ENCODE results near the gene XIRP2.
"Not testable (repeated sequence)": the region's sequence is repeated elsewhere in the genome, so short reads cannot be mapped to it uniquely, and the experiment has no call there.

The XIRP2 gene

DNA sequence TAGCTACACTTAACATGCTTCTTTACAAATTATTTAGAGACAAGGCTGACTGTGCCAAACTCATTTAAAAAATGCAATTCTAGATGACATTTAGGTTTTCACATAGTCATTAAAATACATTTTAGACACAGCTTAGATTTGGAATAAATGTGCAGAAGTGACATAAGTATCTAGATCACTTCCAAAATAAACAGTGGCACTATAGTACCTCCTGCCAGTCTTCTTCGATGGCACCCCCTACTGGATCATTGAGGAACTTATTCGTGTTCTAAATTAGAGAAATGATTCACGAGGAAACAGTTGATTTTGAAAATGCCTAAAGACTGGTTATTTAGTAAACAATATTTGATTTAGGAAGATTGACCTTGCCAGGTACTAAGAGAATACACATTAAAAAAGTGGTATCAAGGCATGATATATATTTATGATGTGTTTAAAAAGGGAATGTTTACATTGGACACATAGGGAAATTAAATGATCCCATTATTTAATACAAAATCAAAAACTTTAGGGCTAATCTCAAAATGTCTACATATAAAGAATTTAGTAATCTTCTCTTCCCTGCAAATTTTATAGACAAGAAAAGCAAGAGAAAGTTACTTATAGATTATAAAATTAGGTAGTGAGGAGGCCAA is 323.9 kb downstream of the XIRP2 start:
- DNase-seq: peak; percentile 42

DNA sequence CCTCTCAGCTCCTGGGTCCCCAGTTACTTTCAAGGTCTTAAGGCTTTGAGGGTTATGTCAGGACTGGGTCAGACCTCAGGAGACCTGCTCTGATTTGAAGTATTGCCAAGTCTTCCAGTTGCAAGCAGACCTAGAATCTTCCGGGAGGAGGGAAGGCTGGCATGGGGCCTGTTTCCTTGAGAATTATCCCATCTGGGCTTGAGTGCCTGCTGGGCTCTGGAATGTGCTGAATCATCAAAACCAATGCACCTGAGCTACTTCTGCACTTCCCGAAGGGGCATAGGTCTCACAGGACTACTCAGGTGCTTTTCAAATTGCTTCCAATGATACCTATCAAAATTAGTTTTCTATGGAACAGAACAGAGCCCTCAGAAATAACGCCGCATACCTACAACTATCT is 327.3 kb downstream of the XIRP2 start:
- DNase-seq: no peak

DNA sequence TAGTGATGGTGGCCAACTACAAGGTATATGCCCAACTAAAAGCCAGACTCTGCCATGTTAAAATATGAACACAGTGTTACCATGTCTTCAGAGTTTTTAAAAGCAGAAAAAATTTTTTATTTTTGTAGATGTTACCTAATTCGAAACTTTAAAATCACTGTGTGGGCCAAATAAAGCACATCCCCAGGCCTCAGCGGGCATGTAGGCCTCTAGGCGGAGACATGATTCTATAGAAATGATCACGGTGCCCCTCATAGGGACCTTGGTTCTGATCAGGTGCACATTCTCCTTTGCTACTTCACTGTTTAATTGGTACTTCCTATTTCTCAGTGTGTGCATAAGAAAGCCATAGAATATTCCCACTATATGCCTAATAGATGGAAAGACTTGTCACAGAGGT is 349.2 kb downstream of the XIRP2 start:
- DNase-seq: no peak

DNA sequence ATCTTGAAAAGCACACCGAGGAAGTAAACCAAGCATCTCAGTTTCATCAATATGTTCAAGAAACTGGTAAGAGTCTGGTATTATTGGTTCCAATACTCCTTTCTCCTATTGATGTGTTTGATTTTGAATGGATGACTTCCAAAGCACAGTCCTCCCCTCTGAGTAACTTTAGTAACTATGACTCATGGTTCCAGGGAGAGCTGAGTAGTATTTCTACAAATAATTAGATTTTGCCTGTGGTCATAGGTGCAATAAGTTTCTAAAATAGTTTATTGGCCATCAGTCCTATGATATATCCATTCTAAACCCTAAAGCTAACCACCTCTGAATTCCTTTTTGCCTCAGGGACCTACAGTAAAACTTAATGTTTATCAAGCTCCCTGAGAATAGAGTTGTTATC is 352.4 kb downstream of the XIRP2 start:
- no peak for DNase-seq

DNA sequence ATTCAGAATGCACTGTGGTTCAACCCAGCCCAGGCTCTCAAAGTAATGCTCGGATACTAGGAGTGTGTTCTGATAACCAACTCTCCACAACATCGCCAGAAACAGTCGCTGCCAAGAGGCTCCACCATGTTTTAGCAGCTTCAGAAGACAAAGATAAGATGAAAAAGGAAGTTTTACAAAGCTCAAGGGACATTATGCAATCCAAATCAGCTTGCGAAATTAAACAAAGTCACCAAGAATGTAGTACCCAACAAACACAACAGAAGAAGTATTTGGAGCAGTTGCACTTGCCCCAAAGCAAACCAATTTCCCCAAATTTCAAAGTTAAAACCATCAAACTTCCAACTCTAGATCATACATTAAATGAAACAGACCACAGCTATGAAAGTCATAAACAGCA is 360.9 kb downstream of the XIRP2 start:
- DNase-seq: no peak

DNA sequence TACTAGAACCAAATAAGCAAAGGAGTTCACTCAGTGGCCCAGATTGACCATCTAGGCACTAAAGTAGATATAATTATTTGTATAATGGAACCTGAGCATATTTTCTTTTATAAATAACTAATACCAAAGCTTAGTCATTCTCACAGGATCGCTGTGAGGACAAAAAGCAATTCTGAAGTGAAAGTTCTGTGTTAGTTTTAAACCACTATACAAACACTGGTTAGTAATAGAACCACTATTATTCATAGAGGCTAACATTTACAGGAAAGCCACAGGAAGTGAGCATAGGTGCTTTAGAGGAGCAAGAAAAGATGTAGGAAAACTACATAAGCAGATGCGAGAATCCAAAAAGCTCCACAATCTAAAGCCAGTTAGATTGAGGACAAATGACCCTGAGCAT is 364.7 kb downstream of the XIRP2 start:
- no peak for DNase-seq

DNA sequence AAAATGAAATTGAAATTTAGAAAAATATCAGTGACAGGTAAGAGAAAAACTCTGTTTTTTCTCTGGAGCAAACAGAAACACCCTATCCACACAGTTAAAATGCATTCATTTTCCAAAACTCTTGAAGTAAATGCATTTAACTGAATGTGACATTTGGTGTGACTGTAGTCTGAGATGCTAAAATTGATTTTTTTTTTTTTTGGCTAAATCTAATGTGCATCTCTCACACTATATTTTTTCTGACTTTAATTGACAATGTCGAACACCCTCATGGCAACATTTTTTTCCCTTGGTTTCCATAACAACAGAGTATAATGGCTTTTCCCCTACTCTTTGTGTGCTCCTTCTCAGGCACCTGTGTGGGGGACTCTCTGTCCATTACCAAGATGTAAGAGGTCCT is 366.4 kb downstream of the XIRP2 start:
- DNase-seq: no peak

DNA sequence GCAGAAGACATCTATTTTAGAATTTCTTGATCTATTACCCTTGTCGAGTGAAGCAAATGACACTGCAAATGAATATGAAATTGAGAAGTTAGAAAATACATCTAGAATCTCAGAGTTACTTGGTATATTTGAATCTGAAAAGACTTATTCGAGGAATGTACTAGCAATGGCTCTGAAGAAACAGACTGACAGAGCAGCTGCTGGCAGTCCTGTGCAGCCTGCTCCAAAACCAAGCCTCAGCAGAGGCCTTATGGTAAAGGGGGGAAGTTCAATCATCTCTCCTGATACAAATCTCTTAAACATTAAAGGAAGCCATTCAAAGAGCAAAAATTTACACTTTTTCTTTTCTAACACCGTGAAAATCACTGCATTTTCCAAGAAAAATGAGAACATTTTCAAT is 370.4 kb downstream of the XIRP2 start:
- no peak for DNase-seq

DNA sequence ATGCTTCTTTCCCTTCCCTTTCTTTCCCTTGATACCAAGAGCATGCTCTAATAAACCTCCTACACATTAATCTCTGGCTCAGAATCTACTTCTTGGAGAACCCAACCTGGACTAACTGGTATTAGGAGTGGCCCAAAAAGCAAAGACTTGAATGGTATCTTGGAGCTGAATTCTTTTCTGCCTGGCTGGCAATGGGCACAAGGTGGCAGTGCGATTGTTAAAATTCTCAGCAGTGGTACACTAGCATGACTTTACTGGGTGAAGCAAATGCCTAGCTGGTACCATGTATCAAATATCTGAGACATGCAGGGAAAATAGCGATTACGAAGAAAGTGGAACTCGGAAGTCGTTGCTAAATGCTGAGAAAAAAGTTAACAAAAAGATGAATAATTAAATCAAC is 376.1 kb downstream of the XIRP2 start:
- DNase-seq: no peak

DNA sequence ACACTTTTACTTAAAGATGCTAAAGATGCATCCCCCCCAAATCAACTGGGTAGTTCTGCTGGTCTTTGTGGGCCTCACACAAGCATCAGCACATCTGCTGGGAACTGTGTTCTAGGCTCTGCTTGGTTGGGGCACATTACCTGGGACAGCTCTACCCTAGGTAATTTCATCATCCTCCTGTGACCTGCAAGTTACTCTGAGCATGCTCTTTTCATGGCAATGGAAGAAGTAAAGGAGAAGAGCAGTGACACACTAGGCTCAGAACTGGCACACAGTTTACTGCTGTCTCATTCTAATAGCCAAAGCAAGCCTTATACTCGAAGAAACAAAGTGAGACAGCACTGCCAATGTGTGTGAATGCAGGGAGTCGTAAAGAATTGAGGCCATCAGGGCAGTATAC is 376.7 kb downstream of the XIRP2 start:
- no peak for DNase-seq

DNA sequence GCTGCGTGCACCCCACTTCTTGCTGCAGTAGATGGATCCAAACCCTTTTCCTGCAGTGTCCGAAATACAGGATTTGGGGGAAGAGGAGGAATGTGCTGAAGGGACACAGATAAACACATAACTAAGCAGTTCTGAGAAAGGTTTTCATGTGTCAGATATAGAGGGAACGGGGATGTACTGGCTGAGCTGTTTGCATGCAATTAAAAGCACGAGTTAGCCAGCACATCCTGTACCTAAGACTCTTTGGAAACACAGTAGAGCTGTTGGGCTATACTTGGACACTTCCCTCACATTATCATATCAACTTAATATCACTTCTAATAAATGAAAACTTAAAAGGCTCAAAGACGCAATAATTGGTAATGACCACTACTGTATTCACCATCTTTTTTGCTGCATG is 377.4 kb downstream of the XIRP2 start:
- no peak for DNase-seq

DNA sequence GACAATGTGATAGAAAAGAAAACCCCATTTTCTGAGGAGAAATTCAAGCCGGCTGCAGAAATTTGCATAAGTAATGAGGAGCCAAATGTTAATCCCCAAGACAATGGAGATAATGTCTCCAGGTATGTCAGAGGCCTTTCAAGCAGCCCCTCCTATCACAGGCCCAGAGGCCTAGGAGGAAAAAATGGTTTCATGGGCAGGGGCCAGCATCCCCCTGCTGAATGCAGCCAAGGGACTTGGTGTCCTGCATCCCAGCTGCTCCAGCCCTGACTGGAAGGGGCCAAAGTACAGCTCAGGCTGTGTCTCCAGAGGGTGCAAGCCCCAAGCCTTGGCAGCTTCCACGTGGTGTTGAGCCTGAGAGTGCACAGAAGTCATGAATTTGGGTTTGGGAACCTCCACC is 380.0 kb downstream of the XIRP2 start:
- not testable (repeated sequence) for DNase-seq

DNA sequence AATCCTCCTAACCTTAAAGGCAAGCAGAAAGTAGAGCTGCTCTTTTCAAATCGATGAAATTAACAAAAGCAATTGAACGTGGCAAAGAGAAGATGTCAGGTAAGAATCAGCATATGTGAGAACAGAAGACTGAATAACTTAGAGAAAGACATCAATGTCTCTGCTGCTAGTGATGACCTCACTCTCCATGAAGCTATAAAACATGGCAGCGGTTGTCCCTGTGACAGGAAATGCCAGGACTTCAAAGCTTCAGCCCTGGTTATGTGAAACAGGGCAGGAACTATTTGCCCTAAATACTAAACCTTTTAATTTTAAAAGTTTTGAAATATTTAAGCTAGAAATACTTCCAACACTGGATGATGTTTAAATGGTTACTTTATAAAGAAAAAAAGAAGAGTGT is 383.7 kb downstream of the XIRP2 start:
- DNase-seq: no peak

DNA sequence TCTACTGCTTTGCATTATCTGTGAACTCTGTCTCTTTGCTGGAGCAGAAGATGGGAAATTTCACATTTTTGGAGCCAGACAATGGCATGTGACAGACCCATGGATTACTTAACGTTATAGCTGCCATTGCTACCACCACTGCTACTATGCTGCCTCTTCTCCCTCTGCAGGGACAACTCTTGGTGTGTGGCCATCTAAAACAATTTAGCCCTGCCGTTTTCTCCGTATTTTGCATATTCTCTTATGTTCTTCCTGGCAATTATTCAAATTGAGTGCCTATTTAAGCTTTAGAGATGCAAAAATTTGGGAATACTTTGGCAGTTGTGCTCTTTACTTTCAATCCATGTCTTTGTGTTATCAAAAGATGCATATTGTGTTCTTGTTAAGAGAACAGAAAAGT is 386.8 kb downstream of the XIRP2 start:
- no peak for DNase-seq

DNA sequence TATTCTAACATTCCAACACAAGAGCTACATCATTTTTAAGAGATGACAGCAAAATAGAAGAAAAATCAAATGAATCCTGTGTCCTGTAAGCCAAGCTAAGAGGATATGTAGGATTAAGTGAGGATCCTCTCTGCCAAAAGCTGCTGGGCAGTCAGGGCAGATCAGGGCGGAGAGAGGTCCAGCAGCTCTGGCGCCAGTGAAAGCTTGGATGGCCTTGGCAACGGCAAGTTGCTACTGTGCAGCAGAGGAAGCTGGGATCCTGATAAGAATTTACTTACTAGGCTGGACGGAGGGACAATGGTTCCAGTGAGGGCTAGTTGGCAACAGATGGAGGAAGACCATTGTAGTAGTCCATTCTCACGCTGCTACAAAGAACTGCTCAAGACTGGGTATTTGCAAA is 391.5 kb downstream of the XIRP2 start:
- no peak for DNase-seq

DNA sequence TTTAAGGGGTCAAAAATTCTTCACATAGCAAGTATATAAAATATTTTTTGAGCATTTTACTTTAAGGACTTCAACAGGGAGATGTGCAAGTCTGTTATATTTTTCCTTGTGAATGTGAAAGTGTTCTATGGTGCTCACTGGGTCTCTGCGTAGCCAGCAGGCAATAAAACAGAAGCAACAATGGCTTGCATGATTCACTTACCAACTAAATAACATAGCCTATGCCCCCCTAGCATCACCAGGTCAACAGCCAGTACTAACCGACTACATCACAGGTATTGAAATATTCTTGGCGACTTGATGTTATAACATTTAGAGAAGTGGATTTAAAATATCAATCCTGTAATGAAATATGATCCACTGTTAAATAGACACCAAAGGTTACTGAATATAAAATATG is 398.9 kb downstream of the XIRP2 start:
- DNase-seq: no peak

DNA sequence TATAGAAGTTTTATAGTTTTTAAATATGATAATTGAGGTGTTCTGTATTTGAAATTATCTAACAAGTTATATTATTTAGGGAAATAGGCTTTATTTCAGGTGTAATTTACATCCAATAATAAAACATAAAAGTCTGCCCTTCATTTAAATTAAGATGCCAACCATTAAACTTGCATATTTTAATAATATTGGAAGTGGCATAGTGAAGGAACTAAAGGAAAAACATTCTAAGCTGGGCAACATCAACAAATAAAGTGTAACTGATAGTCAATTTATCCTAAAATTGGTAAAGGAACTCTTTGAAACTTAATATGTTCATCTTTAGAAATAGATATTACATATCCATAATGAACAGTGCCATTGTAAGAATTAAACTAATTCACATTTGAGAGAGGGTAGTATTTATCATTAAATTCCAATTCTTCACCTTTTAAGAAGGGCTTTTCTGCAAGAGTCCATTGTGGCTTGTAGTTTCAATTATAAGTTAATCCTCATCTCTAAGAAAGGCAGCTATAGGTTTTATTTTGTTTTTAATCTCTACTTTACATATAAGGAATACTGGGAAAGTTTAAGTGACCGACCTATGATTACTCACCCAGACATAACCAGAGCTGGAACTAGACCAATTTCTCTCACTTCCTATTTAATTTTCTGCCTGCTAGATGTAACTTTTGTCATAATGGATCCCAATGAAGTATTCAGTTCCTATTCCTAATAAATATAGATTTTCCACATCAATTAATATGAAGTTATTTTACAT is 401.6 kb downstream of the XIRP2 start:
- DNase-seq: no peak

DNA sequence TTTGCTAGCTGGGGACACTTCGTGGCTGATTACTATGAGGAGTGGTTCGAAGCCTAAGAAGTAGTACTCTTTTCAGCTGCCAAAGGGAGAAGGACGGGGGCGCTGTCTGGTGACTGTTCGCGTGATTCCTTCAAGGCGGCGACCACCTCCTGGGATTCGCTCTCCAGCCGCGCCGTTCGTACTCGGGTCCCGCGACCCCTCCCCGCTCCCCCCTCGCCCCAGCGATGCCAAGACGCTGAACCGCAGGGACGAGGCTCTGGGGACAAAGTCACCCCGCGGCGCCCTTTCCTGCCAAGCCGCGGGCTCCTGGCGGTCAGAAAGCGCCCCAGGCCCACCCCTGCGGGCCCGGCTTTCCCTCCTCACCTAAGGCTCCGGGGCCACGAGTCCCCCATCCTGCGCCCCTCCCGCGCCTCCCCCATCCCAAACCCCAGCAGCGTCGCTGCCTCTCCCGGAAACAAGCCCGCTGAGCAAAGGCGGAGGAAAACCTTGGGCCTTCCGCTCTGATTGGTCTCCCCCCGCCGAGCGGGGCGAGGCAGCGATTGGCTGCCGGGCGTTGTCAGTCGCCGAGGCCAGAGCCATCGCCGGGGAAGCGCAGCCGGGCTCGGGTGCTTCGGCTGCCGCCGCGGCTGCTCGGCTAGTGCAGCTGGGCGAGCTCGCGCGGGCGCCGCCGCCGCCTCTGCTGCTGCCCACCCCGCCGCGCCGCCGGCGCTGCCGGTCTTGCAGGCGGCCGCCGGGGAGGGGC is 404.3 kb downstream of the XIRP2 start, which contains the start of gene B3GALT1:
TSS of gene B3GALT1 (plus strand) at position 572 of the 742 bp plus-strand sequence.
- peak; percentile 86 for DNase-seq

DNA sequence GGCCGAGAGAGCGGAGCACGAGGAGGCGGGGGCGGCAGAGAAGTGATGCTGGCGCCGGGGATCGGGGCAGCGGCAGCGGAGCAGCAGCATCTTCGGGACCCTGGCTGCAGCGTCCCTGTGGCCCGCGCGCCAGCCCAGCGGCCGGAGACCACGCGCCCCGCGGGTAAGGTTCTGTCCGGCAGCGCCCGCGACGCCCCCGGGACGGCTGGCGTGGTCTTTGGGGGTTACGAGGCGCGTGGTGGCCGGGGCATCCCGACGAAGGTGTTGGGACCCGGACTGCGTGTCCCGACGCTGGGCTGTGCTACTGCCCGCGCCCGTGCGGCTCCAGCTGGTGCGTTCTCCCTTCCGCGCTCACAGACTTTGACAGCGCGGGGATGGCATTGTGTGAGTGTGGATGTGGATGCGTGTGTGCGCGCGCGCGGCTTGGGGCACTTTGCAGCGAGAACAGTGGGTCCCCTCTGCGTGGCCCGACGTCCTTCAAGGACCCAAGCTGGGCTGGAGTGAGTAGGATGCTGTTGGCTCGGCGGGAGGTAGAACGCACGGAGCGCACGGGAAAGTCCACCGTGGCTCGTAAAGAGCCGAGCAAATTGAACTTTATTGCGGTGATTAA is 405.0 kb downstream of the XIRP2 start:
- DNase-seq: no peak

DNA sequence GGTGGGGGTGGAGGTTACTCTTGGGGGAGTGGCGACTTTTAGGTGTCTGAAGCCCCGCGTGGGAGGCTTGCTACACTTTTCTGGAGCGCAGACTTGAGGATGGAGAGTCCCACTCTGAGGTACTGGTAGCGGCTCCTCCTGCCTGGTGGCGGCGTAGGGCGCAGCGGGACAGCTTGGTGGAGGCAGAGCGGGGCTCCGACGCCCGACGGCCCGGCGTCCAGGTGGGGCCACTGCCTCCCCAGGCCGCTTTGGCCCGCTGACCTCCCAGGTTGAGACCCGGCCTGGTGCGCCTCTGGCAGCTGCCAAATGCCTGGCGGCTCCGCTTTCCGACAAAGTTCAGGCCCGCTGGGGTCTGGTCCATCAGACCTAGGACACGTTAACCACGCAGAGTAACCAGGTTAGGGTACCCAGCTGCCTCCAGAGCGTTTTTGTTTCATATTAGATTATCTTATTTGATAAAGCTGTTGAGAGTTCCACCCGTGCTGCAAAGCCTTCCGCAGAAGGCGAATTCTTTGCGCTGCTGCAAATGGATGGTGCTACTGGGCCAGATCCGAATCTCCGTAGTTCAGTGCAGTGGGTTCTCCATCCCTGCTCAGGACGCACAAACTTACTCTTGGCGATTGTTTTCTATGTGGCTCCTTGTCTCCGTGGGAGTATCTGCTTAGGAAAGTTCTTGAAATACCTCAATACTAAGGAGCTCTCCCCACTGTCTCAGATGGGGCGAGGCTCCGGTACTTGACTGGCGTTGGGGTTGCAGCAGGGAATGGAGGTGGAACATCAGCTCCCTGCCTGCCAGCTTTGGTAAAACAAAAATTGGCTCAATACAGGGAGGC is 405.9 kb downstream of the XIRP2 start:
- DNase-seq: no peak

DNA sequence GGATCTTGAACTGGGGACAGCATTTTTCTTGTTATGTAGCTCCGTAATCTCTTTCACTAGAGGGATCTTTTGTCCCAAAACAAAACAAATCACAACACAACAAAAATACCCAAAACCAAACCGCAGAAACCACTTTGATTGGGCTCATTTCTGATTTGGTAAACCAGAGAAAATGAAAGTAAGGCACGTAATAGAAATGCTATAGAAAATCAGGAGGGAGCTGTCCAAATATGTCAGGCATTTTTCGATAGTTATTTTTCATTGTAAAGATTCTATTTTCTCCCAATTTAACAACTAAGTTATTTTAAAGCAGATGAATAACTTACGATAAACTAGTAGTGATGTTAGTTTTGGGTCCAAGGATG is 406.5 kb downstream of the XIRP2 start:
- no peak for DNase-seq

DNA sequence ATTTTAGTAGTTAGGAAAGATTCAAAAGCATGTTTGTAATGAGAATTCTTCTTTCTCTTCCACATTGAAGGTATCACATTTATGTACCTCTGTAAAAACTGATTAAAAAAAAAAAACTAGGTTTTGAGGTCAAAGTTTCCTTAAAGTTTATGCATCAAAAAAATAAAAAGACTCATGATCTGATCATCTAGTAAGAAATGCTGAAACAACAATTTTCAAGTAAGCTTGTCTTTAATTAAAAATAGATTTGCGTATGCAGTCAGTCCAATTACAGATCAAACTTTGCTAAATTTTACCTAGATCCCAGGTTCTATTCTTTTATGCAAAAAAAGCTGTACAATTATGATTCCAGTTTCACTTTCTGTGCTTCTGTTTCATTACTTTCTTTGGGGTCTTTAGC is 409.0 kb downstream of the XIRP2 start:
- no peak for DNase-seq

DNA sequence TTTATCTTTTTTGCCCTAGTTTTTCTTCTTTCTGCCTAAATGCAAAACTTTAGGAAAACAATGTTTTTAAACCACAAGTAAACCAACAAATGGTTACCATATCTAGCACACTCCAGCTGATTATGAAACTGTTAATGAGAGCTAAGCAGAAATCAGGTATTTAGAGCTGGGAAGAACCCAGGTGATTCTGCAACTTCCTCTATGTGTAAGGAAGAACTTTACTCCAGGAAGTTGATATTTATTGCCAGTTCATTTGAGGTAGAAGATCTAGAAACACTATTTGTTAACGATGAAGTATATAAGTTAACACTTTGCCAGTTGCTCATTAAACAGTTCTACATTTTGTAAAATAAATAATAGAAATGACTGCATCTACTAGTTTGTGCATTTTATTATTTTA is 409.7 kb downstream of the XIRP2 start:
- DNase-seq: no peak
